HEK293 (cell line): Measurements from ENCODE around the gene EPS8L3.

Experiments used
- SALL2 ChIP-seq: fragments of 450-650 bp; formaldehyde crosslinking; IDR thresholded peaks from 2 replicates; pipeline ENCODE4 v1.5.0; 2017; ENCODE audit warnings: missing biosample characterization, mild to moderate bottlenecking, missing genetic modification characterization, borderline replicate concordance
- SP7 ChIP-seq: fragments of 450-650 bp; formaldehyde crosslinking; IDR thresholded peaks from 2 replicates; pipeline ENCODE4 v1.5.1; 2016; ENCODE audit warnings: missing biosample characterization, missing genetic modification characterization
- YY1 ChIP-seq: fragments of 450-650 bp; formaldehyde crosslinking; IDR thresholded peaks from 2 replicates; pipeline ENCODE4 v1.5.1; 2018; ENCODE audit warnings: missing biosample characterization, missing genetic modification characterization
- ZBTB7A ChIP-seq: fragments of 450-650 bp; formaldehyde crosslinking; IDR thresholded peaks from 2 replicates; pipeline ENCODE4 v1.5.1; 2016; ENCODE audit warnings: low read depth, missing biosample characterization, missing genetic modification characterization
- ZFP3 ChIP-seq: fragments of 450-650 bp; formaldehyde crosslinking; IDR thresholded peaks from 2 replicates; pipeline ENCODE4 v1.5.1; 2016; ENCODE audit warnings: low read depth, missing biosample characterization, missing genetic modification characterization
- ZNF10 ChIP-seq: fragments of 450-650 bp; formaldehyde crosslinking; IDR thresholded peaks from 2 replicates; pipeline ENCODE4 v1.5.1; 2017; ENCODE audit warnings: missing biosample characterization, missing genetic modification characterization
- ZNF350 ChIP-seq: fragments of 450-650 bp; formaldehyde crosslinking; IDR thresholded peaks from 2 replicates; pipeline ENCODE4 v1.5.0; 2017; ENCODE audit warnings: missing biosample characterization, mild to moderate bottlenecking, missing genetic modification characterization
- ZNF416 ChIP-seq: fragments of 450-650 bp; formaldehyde crosslinking; IDR thresholded peaks from 2 replicates; pipeline ENCODE4 v1.5.1; 2016; ENCODE audit warnings: missing biosample characterization, missing genetic modification characterization
- ZNF785 ChIP-seq: fragments of 450-650 bp; formaldehyde crosslinking; IDR thresholded peaks from 2 replicates; pipeline ENCODE4 v1.5.1; 2016; ENCODE audit warnings: missing biosample characterization, missing genetic modification characterization
- TF ChIP-seq, protein P1 (sequence below): fragments of 450-650 bp; formaldehyde crosslinking; IDR thresholded peaks from 2 replicates; pipeline ENCODE4 v1.5.1; 2016; ENCODE audit warnings: missing biosample characterization, missing genetic modification characterization
- TF ChIP-seq, protein P2 (sequence below): sonication (generic); formaldehyde crosslinking; IDR thresholded peaks from 2 replicates; pipeline ENCODE4 v1.8.1; 2022; ENCODE audit warnings: mild to moderate bottlenecking, moderate library complexity, missing genetic modification reagents
- TF ChIP-seq, protein P3 (sequence below): fragments of 450-650 bp; formaldehyde crosslinking; optimal IDR thresholded peaks from 2 replicates; pipeline ENCODE3; 2016; ENCODE audit warnings: missing biosample characterization, mild to moderate bottlenecking, missing genetic modification characterization
- TF ChIP-seq, protein P4 (sequence below): fragments of 450-650 bp; formaldehyde crosslinking; conservative IDR thresholded peaks from 2 replicates; pipeline ENCODE4 v1.5.1; 2016; ENCODE audit warnings: low read depth, missing biosample characterization, missing genetic modification characterization
- TF ChIP-seq, protein P5 (sequence below): fragments of 450-650 bp; formaldehyde crosslinking; IDR thresholded peaks from 2 replicates; pipeline ENCODE4 v1.5.1; 2016; ENCODE audit warnings: missing biosample characterization, missing genetic modification characterization

DNA sequence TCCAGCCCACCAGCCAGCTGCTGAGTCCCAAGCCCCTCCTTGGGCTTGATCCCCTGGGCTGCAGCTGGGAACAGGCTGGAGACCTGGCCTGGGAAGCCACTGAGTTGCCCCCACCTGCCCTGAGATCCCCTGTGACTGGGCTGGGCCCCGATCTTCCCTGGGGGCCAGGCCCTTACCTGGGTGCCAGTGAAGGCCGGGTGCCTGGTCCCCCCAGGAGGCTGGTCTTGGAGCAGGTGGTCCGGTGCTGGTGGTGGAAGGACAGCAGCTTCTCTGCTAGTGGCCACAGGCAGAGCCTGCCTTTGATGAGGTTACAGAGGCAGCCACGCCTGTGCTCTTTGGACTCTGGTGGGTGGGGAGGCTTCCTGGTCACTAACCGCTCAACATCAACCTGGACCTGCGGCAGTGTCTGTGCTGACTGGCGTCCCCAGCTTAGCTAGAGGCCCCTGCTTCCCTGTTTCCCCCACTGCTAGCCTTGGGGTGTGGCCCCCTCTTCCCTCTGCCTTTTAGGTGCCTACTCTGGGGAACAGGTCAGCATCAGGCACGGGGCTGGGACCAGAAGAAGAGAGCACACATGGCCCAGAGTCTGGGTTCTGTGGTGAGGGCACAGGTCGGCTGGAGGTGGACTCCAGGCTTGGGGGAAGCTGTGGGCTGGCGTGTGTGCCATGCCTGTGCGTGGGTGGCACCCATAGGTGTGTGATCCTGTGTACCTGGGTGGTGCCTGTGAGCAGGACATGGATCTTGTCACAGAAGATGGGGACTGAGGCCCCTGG, at the start of gene EPS8L3:
- TF ChIP-seq, protein P1, sequence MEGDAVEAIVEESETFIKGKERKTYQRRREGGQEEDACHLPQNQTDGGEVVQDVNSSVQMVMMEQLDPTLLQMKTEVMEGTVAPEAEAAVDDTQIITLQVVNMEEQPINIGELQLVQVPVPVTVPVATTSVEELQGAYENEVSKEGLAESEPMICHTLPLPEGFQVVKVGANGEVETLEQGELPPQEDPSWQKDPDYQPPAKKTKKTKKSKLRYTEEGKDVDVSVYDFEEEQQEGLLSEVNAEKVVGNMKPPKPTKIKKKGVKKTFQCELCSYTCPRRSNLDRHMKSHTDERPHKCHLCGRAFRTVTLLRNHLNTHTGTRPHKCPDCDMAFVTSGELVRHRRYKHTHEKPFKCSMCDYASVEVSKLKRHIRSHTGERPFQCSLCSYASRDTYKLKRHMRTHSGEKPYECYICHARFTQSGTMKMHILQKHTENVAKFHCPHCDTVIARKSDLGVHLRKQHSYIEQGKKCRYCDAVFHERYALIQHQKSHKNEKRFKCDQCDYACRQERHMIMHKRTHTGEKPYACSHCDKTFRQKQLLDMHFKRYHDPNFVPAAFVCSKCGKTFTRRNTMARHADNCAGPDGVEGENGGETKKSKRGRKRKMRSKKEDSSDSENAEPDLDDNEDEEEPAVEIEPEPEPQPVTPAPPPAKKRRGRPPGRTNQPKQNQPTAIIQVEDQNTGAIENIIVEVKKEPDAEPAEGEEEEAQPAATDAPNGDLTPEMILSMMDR (tag by site-specific recombination): no peak
- no peak for TF ChIP-seq ZFP3 (tag by site-specific recombination)
- no peak for TF ChIP-seq ZBTB7A
- TF ChIP-seq, protein P2, sequence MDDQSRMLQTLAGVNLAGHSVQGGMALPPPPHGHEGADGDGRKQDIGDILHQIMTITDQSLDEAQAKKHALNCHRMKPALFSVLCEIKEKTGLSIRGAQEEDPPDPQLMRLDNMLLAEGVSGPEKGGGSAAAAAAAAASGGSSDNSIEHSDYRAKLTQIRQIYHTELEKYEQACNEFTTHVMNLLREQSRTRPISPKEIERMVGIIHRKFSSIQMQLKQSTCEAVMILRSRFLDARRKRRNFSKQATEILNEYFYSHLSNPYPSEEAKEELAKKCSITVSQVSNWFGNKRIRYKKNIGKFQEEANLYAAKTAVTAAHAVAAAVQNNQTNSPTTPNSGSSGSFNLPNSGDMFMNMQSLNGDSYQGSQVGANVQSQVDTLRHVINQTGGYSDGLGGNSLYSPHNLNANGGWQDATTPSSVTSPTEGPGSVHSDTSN (CRISPR knock-in tag): no peak
- no peak for TF ChIP-seq SALL2 (tag by site-specific recombination)
- TF ChIP-seq, protein P3, sequence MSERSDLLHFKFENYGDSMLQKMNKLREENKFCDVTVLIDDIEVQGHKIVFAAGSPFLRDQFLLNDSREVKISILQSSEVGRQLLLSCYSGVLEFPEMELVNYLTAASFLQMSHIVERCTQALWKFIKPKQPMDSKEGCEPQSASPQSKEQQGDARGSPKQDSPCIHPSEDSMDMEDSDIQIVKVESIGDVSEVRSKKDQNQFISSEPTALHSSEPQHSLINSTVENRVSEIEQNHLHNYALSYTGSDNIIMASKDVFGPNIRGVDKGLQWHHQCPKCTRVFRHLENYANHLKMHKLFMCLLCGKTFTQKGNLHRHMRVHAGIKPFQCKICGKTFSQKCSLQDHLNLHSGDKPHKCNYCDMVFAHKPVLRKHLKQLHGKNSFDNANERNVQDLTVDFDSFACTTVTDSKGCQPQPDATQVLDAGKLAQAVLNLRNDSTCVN (tag by site-specific recombination): no peak
- TF ChIP-seq SP7 (tag by site-specific recombination): no peak
- TF ChIP-seq ZNF350: no peak
- no peak for TF ChIP-seq YY1 (tag by site-specific recombination)
- TF ChIP-seq ZNF416 (tag by site-specific recombination): no peak
- TF ChIP-seq, protein P4, sequence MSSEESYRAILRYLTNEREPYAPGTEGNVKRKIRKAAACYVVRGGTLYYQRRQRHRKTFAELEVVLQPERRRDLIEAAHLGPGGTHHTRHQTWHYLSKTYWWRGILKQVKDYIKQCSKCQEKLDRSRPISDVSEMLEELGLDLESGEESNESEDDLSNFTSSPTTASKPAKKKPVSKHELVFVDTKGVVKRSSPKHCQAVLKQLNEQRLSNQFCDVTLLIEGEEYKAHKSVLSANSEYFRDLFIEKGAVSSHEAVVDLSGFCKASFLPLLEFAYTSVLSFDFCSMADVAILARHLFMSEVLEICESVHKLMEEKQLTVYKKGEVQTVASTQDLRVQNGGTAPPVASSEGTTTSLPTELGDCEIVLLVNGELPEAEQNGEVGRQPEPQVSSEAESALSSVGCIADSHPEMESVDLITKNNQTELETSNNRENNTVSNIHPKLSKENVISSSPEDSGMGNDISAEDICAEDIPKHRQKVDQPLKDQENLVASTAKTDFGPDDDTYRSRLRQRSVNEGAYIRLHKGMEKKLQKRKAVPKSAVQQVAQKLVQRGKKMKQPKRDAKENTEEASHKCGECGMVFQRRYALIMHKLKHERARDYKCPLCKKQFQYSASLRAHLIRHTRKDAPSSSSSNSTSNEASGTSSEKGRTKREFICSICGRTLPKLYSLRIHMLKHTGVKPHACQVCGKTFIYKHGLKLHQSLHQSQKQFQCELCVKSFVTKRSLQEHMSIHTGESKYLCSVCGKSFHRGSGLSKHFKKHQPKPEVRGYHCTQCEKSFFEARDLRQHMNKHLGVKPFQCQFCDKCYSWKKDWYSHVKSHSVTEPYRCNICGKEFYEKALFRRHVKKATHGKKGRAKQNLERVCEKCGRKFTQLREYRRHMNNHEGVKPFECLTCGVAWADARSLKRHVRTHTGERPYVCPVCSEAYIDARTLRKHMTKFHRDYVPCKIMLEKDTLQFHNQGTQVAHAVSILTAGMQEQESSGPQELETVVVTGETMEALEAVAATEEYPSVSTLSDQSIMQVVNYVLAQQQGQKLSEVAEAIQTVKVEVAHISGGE: no peak
- TF ChIP-seq ZNF785 (tag by site-specific recombination): no peak
- no peak for TF ChIP-seq ZNF10
- TF ChIP-seq, protein P5, sequence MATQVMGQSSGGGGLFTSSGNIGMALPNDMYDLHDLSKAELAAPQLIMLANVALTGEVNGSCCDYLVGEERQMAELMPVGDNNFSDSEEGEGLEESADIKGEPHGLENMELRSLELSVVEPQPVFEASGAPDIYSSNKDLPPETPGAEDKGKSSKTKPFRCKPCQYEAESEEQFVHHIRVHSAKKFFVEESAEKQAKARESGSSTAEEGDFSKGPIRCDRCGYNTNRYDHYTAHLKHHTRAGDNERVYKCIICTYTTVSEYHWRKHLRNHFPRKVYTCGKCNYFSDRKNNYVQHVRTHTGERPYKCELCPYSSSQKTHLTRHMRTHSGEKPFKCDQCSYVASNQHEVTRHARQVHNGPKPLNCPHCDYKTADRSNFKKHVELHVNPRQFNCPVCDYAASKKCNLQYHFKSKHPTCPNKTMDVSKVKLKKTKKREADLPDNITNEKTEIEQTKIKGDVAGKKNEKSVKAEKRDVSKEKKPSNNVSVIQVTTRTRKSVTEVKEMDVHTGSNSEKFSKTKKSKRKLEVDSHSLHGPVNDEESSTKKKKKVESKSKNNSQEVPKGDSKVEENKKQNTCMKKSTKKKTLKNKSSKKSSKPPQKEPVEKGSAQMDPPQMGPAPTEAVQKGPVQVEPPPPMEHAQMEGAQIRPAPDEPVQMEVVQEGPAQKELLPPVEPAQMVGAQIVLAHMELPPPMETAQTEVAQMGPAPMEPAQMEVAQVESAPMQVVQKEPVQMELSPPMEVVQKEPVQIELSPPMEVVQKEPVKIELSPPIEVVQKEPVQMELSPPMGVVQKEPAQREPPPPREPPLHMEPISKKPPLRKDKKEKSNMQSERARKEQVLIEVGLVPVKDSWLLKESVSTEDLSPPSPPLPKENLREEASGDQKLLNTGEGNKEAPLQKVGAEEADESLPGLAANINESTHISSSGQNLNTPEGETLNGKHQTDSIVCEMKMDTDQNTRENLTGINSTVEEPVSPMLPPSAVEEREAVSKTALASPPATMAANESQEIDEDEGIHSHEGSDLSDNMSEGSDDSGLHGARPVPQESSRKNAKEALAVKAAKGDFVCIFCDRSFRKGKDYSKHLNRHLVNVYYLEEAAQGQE (tag by site-specific recombination): no peak
